ENCODE results near the gene STEAP3.

GRCh38 chr2:119261493-119262225, 38.0 kb downstream of the STEAP3 start:
- TF ChIP-seq CTCF (IDR thresholded peaks at IDR 0.05) (no peak), POLR2A (IDR thresholded peaks at IDR 0.05) (no peak)

All from suprapubic skin (tissue), 3 donors.